ENCODE results near the gene ABCC8. TPM values are rescaled to one million over a fixed set of nuclear protein-coding genes. Genes with fewer than 3 reads are reported as not detected.

ABCC8 gene
- polyA plus RNA-seq, 2 of the 4 experiments (the other 2 are of a cell fraction) = 1.1 to 2.0 TPM

DNA sequence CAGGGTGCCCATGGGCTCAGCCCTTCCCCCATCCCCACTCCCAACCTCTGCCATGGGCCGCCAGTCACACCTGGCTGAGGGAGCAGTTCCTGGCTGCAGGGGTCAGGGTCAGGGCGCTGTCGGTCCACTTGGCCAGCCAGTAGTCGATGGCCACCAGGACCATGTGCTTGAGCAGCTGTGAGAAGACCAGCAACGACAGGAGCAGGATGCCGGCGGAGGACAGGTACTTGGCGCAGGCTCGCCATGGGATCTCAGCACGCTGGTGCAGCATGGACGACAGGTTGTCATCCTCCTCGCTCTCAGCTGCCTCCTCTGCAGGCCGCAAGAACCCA is 69.9 kb downstream of the ABCC8 start:
- Histone ChIP-seq H3K4me1 (peaks cover 13% of the 10 kb centered on the region), H3K4me2 (no peak overlapping the region), H3K27ac (peak overlapping the region in 1 of 2 experiments; percentile 71; a peak in 1 of 6 replicates), H3K9me3 (no peaks in the 10 kb centered on the region), H3K4me3 (no peak overlapping the region)
- ATAC-seq = no peak
- CTCF ChIA-PET = interaction anchor here (0.8 to 5.0 kb wide), 4 partner anchors 12 to 121 kb away, joined by 3 to 36 read pairs (median 6); no protein-coding TSS in a partner anchor
- no peak for DNase-seq (ENCODE audit: low read depth in 1 of 2, low spot score in 1 of 2)
- FAIRE-seq = no peak
- TF ChIP-seq, protein P1, sequence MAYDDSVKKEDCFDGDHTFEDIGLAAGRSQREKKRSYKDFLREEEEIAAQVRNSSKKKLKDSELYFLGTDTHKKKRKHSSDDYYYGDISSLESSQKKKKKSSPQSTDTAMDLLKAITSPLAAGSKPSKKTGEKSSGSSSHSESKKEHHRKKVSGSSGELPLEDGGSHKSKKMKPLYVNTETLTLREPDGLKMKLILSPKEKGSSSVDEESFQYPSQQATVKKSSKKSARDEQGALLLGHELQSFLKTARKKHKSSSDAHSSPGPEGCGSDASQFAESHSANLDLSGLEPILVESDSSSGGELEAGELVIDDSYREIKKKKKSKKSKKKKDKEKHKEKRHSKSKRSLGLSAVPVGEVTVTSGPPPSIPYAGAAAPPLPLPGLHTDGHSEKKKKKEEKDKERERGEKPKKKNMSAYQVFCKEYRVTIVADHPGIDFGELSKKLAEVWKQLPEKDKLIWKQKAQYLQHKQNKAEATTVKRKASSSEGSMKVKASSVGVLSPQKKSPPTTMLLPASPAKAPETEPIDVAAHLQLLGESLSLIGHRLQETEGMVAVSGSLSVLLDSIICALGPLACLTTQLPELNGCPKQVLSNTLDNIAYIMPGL (CRISPR knock-in tag; IDR thresholded peaks at IDR 0.05; ENCODE audit: borderline replicate concordance) = no peak
- no peak for TF ChIP-seq NPAS2 (CRISPR knock-in tag; IDR thresholded peaks at IDR 0.05; ENCODE audit: borderline replicate concordance)
- TF ChIP-seq RFX5 (IDR thresholded peaks at IDR 0.05) = no peak
- no peak for TF ChIP-seq RCOR1 (IDR thresholded peaks at IDR 0.05; ENCODE audit: low read depth, low read length)
- TF ChIP-seq HDAC2 (IDR thresholded peaks at IDR 0.05) = no peak
- no peak for TF ChIP-seq NFE2L2 (conservative IDR thresholded peaks at IDR 0.05; ENCODE audit: low read length)
- no peak for TF ChIP-seq POLR2A (IDR thresholded peaks at IDR 0.05; ENCODE audit: low read length)
- TF ChIP-seq EHMT2 (IDR thresholded peaks at IDR 0.05; ENCODE audit: low read depth) = no peak
- TF ChIP-seq ZNF302 (CRISPR knock-in tag; IDR thresholded peaks at IDR 0.05) = no peak
- TF ChIP-seq JUN (IDR thresholded peaks at IDR 0.05) = no peak
- TF ChIP-seq NR3C1 (IDR thresholded peaks at IDR 0.05) = no peak
- no peak for TF ChIP-seq CBX2 (IDR thresholded peaks at IDR 0.05; ENCODE audit: borderline replicate concordance, low read depth)
- no peak for TF ChIP-seq MAZ (IDR thresholded peaks at IDR 0.05; ENCODE audit: borderline replicate concordance, low read depth, low read length)
- TF ChIP-seq ZC3H11A (IDR thresholded peaks at IDR 0.05) = no peak
- no peak for TF ChIP-seq FOSB (CRISPR knock-in tag; IDR thresholded peaks at IDR 0.05)
- TF ChIP-seq, protein P2, sequence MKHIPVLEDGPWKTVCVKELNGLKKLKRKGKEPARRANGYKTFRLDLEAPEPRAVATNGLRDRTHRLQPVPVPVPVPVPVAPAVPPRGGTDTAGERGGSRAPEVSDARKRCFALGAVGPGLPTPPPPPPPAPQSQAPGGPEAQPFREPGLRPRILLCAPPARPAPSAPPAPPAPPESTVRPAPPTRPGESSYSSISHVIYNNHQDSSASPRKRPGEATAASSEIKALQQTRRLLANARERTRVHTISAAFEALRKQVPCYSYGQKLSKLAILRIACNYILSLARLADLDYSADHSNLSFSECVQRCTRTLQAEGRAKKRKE (CRISPR knock-in tag; IDR thresholded peaks at IDR 0.05; ENCODE audit: low read depth) = no peak
- TF ChIP-seq, protein P3, sequence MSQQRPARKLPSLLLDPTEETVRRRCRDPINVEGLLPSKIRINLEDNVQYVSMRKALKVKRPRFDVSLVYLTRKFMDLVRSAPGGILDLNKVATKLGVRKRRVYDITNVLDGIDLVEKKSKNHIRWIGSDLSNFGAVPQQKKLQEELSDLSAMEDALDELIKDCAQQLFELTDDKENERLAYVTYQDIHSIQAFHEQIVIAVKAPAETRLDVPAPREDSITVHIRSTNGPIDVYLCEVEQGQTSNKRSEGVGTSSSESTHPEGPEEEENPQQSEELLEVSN (IDR thresholded peaks at IDR 0.05; ENCODE audit: borderline replicate concordance, low read depth) = no peak
- no peak for TF ChIP-seq FOSL2 (IDR thresholded peaks at IDR 0.05)
- no peak for TF ChIP-seq FOSL2 (CRISPR knock-in tag; IDR thresholded peaks at IDR 0.05)
- TF ChIP-seq HEYL (CRISPR knock-in tag; IDR thresholded peaks at IDR 0.05) = no peak
- TF ChIP-seq MAFK (IDR thresholded peaks at IDR 0.05; ENCODE audit: partially characterized antibody) = no peak
- POLR2A ChIA-PET = no interaction called here
- 98% methylated on average over 12 of the region's 13 CpGs for WGBS (ENCODE audit: missing lambda C conversion rate)

DNA sequence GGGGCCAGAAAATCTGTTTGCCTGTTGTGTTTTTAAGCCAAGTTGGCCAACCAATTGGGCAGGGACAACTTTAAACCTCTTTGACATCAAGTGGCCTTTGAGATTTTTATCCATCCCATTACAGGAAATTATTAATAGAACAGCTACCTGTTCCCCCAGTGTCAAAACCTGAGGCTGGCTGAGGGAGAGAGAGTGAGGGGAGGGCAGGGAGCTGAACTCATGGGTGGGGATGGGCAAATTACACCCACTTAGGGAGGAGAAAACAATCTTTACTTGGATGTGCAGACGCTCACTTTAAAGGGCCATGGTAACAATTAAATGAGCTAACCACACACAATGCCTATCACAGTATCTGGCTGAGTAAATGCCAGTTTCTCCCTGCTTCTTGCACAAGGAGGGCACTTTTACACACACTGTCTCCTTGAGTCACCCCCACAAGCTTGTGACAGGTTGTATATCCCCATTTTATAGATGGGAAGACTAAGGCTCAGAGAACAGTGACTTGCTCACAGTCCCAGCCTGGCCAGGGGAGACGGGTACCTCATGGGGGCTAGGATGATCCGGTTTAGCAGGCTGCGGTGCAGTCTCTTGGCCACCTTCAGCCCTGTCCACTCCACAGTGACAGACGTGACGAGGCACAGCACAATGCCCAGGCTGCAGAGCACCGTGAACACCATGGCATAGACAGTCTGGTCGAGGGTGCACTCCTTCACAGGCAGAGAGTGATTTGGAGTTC is 70.4 kb downstream of the ABCC8 start:
- Histone ChIP-seq H3K27ac (peak overlapping the region; percentile 71 to 85), H3K9me3 (no peaks in the 10 kb centered on the region), H3K4me1 (peaks cover 13% of the 10 kb centered on the region), H3K4me3 (no peak overlapping the region; the same call in 2 of the 3 replicates), H3K4me2 (peak overlapping the region; percentile 64)
- POLR2A ChIA-PET = no interaction called here
- WGBS (ENCODE audit: missing lambda C conversion rate) = 78% methylated on average over 5 of the region's 8 CpGs
- DNase-seq (ENCODE audit: low read depth in 1 of 2, low spot score in 1 of 2) (no peak), FAIRE-seq (no peak), ATAC-seq (no peak)
- TF ChIP-seq SREBF2 (IDR thresholded peaks at IDR 0.05) (no peak), KDM1A (IDR thresholded peaks at IDR 0.05; ENCODE audit: low read depth) (peak; percentile 55; the same call in 1 of the 2 replicates)
- CTCF ChIA-PET = interaction anchor here (0.8 to 5.0 kb wide), 10 partner anchors 7 to 122 kb away, joined by 3 to 36 read pairs (median 4); no protein-coding TSS in a partner anchor

All from A549 (cell line).